Astrocyte (in vitro differentiated cells and primary cell): ENCODE results near the gene MFSD6. TPM values are rescaled to one million over a fixed set of nuclear protein-coding genes. Genes with fewer than 3 reads are reported as not detected.

Source experiments
- DNase-seq: peaks from one replicate; pipeline ENCODE4 v3.0.0-alpha.2; 2010; ENCODE audit warnings: low read depth
- FAIRE-seq: peaks from 2 replicates; lab custom pipeline; 2011; peaks lifted over from hg19 to GRCh38; lab: Jason Lieb, UNC
- H2AFZ ChIP-seq: 2 replicates; pipeline ENCODE4 v1.6.0; 2012; ENCODE audit warnings: low read depth, low read length, inconsistent platforms
- H3K27ac ChIP-seq: 2 replicates; pipeline ENCODE4 v1.5.1; 2011; ENCODE audit warnings: low read depth, low read length, inconsistent platforms
- H3K27me3 ChIP-seq: 2 replicates; pipeline ENCODE4 v1.6.0; 2011; ENCODE audit warnings: low read length, inconsistent platforms; ENCODE audit not compliant: insufficient read depth
- H3K36me3 ChIP-seq: 2 replicates; pipeline ENCODE4 v1.5.1; 2011; ENCODE audit warnings: low read length, inconsistent platforms; ENCODE audit not compliant: insufficient read depth
- H3K4me1 ChIP-seq: 2 replicates; pipeline ENCODE4 v1.5.1; 2011; ENCODE audit warnings: low read length, inconsistent platforms; ENCODE audit not compliant: insufficient read depth
- H3K4me2 ChIP-seq: 2 replicates; pipeline ENCODE4 v1.6.0; 2012; ENCODE audit warnings: low read length, inconsistent platforms
- H3K4me3 ChIP-seq: 2 replicates; pipeline ENCODE4 v1.5.1; 2011; ENCODE audit warnings: low read depth, mild to moderate bottlenecking, low read length, inconsistent platforms; ENCODE audit not compliant: insufficient read depth
- H3K79me2 ChIP-seq: 2 replicates; pipeline ENCODE4 v1.6.0; 2012; ENCODE audit warnings: mild to moderate bottlenecking, low read length, inconsistent platforms; ENCODE audit not compliant: insufficient read depth
- H3K9ac ChIP-seq: 2 replicates; pipeline ENCODE4 v1.6.0; 2012; ENCODE audit warnings: mild to moderate bottlenecking, low read length, inconsistent platforms
- H3K9me3 ChIP-seq: 2 replicates; pipeline ENCODE4 v1.5.1; 2012; ENCODE audit warnings: low read depth, mild to moderate bottlenecking, low read length, inconsistent platforms; ENCODE audit not compliant: insufficient read depth
- H4K20me1 ChIP-seq: 2 replicates; pipeline ENCODE4 v1.6.0; 2012; ENCODE audit warnings: low read length, inconsistent platforms; ENCODE audit not compliant: insufficient read depth
- H3K27ac Mint-ChIP-seq: one replicate; pipeline ENCODE4 v1.8.0; 2021; ENCODE audit warnings: mild to moderate bottlenecking, mixed read lengths; ENCODE audit not compliant: unreplicated experiment
- H3K27me3 Mint-ChIP-seq: one replicate; pipeline ENCODE4 v1.8.0; 2021; ENCODE audit warnings: low read depth, mixed read lengths; ENCODE audit not compliant: unreplicated experiment
- H3K36me3 Mint-ChIP-seq: one replicate; pipeline ENCODE4 v1.8.0; 2021; ENCODE audit warnings: low read depth, mixed read lengths; ENCODE audit not compliant: unreplicated experiment
- H3K4me1 Mint-ChIP-seq: one replicate; pipeline ENCODE4 v1.8.0; 2021; ENCODE audit warnings: low read depth, mixed read lengths; ENCODE audit not compliant: unreplicated experiment
- H3K4me3 Mint-ChIP-seq: one replicate; pipeline ENCODE4 v1.8.0; 2021; ENCODE audit warnings: mild to moderate bottlenecking, moderate library complexity, mixed read lengths; ENCODE audit not compliant: unreplicated experiment
- H3K9me3 Mint-ChIP-seq: one replicate; pipeline ENCODE4 v1.8.0; 2021; ENCODE audit warnings: mild to moderate bottlenecking, mixed read lengths; ENCODE audit not compliant: unreplicated experiment
- EZH2 ChIP-seq: IDR thresholded peaks from 2 replicates; pipeline ENCODE4 v1.6.1; 2012; ENCODE audit warnings: mild to moderate bottlenecking, low read length, inconsistent platforms; ENCODE audit not compliant: insufficient read depth
- total RNA-seq: library from RNA; stranded (reverse); gene quantifications from 2 replicates; pipeline ENCODE4 v1.2.1, GENCODE V29; 2021
- TF ChIP-seq, protein P1 (sequence below): IDR thresholded peaks from 2 replicates; pipeline ENCODE4 v1.5.1; 2011; ENCODE audit warnings: low read depth, mild to moderate bottlenecking, inconsistent platforms, low read length, moderate library complexity; ENCODE audit not compliant: insufficient read depth

MFSD6 gene
- total RNA-seq, 1 donor from 2014 or later: 2.7 TPM

DNA sequence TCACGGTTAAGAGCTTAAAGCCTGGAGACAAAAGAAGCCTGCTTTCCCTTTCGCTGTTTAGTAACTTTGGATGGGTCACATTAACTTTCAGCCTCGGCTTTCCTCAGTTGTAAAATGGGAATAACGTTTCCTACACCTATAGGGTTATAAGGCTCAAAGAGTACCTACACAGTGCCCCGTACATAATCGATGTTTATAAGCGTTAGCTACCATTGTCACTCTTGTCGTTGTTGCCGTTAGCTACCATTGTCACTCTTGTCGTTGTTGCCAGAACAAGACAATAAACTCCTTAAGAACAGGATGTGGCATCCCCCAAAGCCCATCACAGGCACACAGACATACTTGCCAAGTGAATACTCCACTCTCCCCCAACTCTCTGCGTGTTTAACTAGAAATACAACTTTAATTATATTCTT is 901 bp upstream of the MFSD6 start:
- no peaks in the 10 kb centered on the region for H3K9me3 ChIP-seq
- H3K79me2 ChIP-seq: no peaks in the 10 kb centered on the region
- H3K27me3 Mint-ChIP-seq: peaks cover 15% of the 10 kb centered on the region
- no peaks in the 10 kb centered on the region for H3K9me3 Mint-ChIP-seq
- peak overlapping the region; percentile 29 for H3K4me3 ChIP-seq
- peak; percentile 22 for TF ChIP-seq EZH2
- TF ChIP-seq, protein P1, sequence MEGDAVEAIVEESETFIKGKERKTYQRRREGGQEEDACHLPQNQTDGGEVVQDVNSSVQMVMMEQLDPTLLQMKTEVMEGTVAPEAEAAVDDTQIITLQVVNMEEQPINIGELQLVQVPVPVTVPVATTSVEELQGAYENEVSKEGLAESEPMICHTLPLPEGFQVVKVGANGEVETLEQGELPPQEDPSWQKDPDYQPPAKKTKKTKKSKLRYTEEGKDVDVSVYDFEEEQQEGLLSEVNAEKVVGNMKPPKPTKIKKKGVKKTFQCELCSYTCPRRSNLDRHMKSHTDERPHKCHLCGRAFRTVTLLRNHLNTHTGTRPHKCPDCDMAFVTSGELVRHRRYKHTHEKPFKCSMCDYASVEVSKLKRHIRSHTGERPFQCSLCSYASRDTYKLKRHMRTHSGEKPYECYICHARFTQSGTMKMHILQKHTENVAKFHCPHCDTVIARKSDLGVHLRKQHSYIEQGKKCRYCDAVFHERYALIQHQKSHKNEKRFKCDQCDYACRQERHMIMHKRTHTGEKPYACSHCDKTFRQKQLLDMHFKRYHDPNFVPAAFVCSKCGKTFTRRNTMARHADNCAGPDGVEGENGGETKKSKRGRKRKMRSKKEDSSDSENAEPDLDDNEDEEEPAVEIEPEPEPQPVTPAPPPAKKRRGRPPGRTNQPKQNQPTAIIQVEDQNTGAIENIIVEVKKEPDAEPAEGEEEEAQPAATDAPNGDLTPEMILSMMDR: no peak
- no peak overlapping the region for H3K27ac Mint-ChIP-seq
- no peaks in the 10 kb centered on the region for H3K36me3 Mint-ChIP-seq
- H3K9ac ChIP-seq: no peak overlapping the region
- no peaks in the 10 kb centered on the region for H3K4me1 Mint-ChIP-seq
- peak overlapping the region; percentile 87 for H3K4me2 ChIP-seq
- H3K27me3 ChIP-seq: peaks cover 25% of the 10 kb centered on the region
- no peak for DNase-seq
- H4K20me1 ChIP-seq: no peaks in the 10 kb centered on the region
- FAIRE-seq: no peak
- no peak overlapping the region for H3K27ac ChIP-seq
- H3K4me3 Mint-ChIP-seq: peak overlapping the region; percentile 77
- H3K4me1 ChIP-seq: peaks cover 7% of the 10 kb centered on the region
- peak overlapping the region; percentile 60 for H2AFZ ChIP-seq
- H3K36me3 ChIP-seq: no peaks in the 10 kb centered on the region

DNA sequence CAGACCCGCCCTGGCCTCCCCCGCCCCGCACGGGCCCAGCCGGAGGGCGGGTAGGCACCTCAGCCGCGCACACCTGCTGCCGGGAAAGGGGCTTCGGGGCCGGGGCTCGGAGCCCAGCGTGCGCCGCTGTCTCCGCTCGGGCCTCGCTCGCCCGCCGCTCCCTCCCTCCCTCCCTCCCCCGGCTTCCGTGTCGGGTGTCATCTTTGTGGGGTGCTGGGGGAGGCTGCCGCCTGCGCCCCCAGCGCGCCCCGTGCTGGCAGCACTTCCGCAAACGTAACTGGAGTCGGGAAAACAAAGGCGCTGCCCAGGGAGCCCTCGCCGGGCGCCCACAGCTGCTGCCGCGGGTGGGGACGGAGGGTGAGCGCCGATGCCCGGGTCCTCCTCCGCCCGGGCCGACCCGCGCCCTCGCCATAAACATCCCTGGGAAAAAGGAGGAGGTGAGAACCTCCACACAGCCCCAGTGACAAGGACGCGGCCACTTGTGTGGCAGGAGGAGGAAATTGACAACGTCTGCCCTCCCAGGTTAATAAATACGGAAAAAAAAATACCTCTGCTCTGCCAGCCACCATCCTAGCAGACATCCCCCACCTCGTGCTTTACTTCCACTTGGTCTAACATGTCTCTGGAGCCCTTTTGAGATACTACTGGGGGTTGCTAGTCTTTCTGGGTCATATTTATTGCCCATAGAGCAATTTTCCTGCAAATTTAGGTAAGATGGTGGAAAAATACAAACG is 550 bp downstream of the MFSD6 start:
- TF ChIP-seq, protein P1: no peak
- peak; percentile 26 for TF ChIP-seq EZH2
- H3K27ac ChIP-seq: no peak overlapping the region
- FAIRE-seq (no peak), DNase-seq (peak; percentile 10)
- peak overlapping the region; percentile 58 for H3K9ac ChIP-seq
- peaks cover 15% of the 10 kb centered on the region for H3K27me3 Mint-ChIP-seq
- no peaks in the 10 kb centered on the region for H4K20me1 ChIP-seq
- peaks cover 25% of the 10 kb centered on the region for H3K27me3 ChIP-seq
- peak overlapping the region; percentile 82 for H3K4me3 Mint-ChIP-seq
- no peaks in the 10 kb centered on the region for H3K9me3 Mint-ChIP-seq
- peak overlapping the region; percentile 50 for H3K4me3 ChIP-seq
- no peak overlapping the region for H3K27ac Mint-ChIP-seq
- peak overlapping the region; percentile 60 for H2AFZ ChIP-seq
- no peaks in the 10 kb centered on the region for H3K36me3 ChIP-seq
- H3K9me3 ChIP-seq: no peaks in the 10 kb centered on the region
- H3K79me2 ChIP-seq: no peaks in the 10 kb centered on the region
- peak overlapping the region; percentile 87 for H3K4me2 ChIP-seq
- H3K4me1 ChIP-seq: peaks cover 7% of the 10 kb centered on the region
- peaks cover 3% of the 10 kb centered on the region for H3K4me1 Mint-ChIP-seq
- H3K36me3 Mint-ChIP-seq: no peaks in the 10 kb centered on the region

DNA sequence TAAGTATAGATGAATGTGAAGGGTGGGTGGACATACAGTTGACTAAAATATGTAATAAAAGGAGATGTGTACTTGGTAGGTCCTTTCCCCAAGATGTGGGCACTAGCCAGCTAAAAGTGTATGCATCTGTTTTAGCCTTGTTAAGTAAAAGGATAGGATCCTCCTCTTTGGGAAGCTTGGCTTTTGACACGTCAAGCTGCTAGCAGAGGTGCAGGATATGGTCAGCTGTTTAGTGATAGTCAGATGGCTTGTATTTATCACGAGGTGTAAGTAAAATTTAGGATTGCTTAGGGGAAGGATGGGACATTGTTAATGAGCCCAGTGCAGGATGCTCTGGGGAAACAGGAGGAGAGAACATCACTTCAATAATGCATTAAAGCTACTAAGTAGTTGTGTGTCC is 1.5 kb downstream of the MFSD6 start:
- Mint-ChIP-seq H3K9me3 (no peaks in the 10 kb centered on the region), H3K27me3 (peaks cover 15% of the 10 kb centered on the region), H3K27ac (no peak overlapping the region), H3K4me3 (no peak overlapping the region), H3K4me1 (peaks cover 3% of the 10 kb centered on the region), H3K36me3 (no peaks in the 10 kb centered on the region)
- no peak for FAIRE-seq
- Histone ChIP-seq H3K9me3 (no peaks in the 10 kb centered on the region), H3K79me2 (no peaks in the 10 kb centered on the region), H3K36me3 (no peaks in the 10 kb centered on the region), H3K4me1 (peaks cover 7% of the 10 kb centered on the region), H4K20me1 (no peaks in the 10 kb centered on the region), H3K27ac (no peak overlapping the region), H3K4me3 (no peak overlapping the region), H3K27me3 (peaks cover 25% of the 10 kb centered on the region), H3K9ac (no peak overlapping the region), H2AFZ (no peak overlapping the region), H3K4me2 (no peak overlapping the region)
- no peak for DNase-seq
- TF ChIP-seq, protein P1: no peak
- no peak for TF ChIP-seq EZH2
